Posterior vena cava (tissue), 2 donors: ENCODE measurements around the gene ARID5B. TPM values are rescaled to one million over a fixed set of nuclear protein-coding genes. Genes with fewer than 3 reads are reported as not detected.

Experiments used
- DNase-seq: peaks from one replicate; pipeline ENCODE4 v3.0.0-alpha.2; 2020; ENCODE audit warnings: low spot score
- intact Hi-C, 2 donors: fragments of 100-400 bp; cut with DNase I; formaldehyde crosslinking; loops; one replicate each; pipeline versions ENCODE4 v1.14.1 to v1.14.2; 2022 to 2023
- total RNA-seq, 2 donors: library from RNA; stranded (reverse); fragmentation: NEBNext Ultra II Directional; extraction: Animal tissue kit (Norgen Biotek cat#: 25700); gene quantifications; one replicate each; pipeline ENCODE4 v1.2.1, GENCODE V29; 2021
- donor health status: DM: yes; HTN: yes; CAD: no.
- donor health status: DM: yes; HTN: yes; CAD: no.

Gene ARID5B
- total RNA-seq, 2 donors from 2014 or later = 75.0 to 96.1 TPM

GRCh38 chr10:61995220-61995503, 93.7 kb downstream of the ARID5B start:
- intact Hi-C loops = no loop called here

GRCh38 chr10:61998937-61999336, 97.4 kb downstream of the ARID5B start:
- no peak for DNase-seq
- intact Hi-C loops = no loop called here

More at GRCh38 chr10:61995220-61995503, 93.7 kb downstream of the ARID5B start:
- DNase-seq = no peak

- intact Hi-C loops = no loop called here
- DNase-seq = no peak
These were observed 98.6 kb downstream of the ARID5B start for GRCh38 chr10:62000037-62000603.

GRCh38 chr10:62000726-62001125, 99.2 kb downstream of the ARID5B start:
- no peak for DNase-seq
- intact Hi-C loops = no loop called here

GRCh38 chr10:62001898-62002297, 100.4 kb downstream of the ARID5B start:
- DNase-seq = no peak
- intact Hi-C loops = no loop called here

GRCh38 chr10:62002753-62003152, 101.3 kb downstream of the ARID5B start:
- DNase-seq = no peak
- intact Hi-C loops = no loop called here

GRCh38 chr10:62004042-62004441, 102.5 kb downstream of the ARID5B start:
- intact Hi-C loops = no loop called here
- DNase-seq = no peak

- intact Hi-C loops = no loop called here
These were observed 103.8 kb downstream of the ARID5B start for GRCh38 chr10:62005281-62005680.

GRCh38 chr10:62005687-62006086, 104.2 kb downstream of the ARID5B start:
- DNase-seq = no peak
- intact Hi-C loops = loop anchor here in 1 of 2 donors (1.0 kb wide), 1 partner anchor 16 kb away; no protein-coding TSS in a partner anchor

More at GRCh38 chr10:62005281-62005680, 103.8 kb downstream of the ARID5B start:
- DNase-seq = no peak

GRCh38 chr10:62007145-62007544, 105.6 kb downstream of the ARID5B start:
- no peak for DNase-seq
- intact Hi-C loops = no loop called here

GRCh38 chr10:62008196-62008595, 106.7 kb downstream of the ARID5B start:
- no peak for DNase-seq
- intact Hi-C loops = no loop called here

- intact Hi-C loops = no loop called here
- DNase-seq = no peak
These were observed 107.4 kb downstream of the ARID5B start for GRCh38 chr10:62008946-62009345.

- intact Hi-C loops = no loop called here
- DNase-seq = no peak
These were observed 108.9 kb downstream of the ARID5B start for GRCh38 chr10:62010366-62010765.

- no peak for DNase-seq
- intact Hi-C loops = no loop called here
These were observed 110.1 kb downstream of the ARID5B start for GRCh38 chr10:62011558-62011957.

GRCh38 chr10:62012318-62012717, 110.8 kb downstream of the ARID5B start:
- intact Hi-C loops = no loop called here
- DNase-seq = no peak

- DNase-seq = no peak
- intact Hi-C loops = no loop called here
These were observed 113.0 kb downstream of the ARID5B start for GRCh38 chr10:62014510-62014909.

- DNase-seq = no peak
- intact Hi-C loops = no loop called here
These were observed 114.5 kb downstream of the ARID5B start for GRCh38 chr10:62015994-62016393.

GRCh38 chr10:62016623-62017490, 115.4 kb downstream of the ARID5B start:
- intact Hi-C loops = no loop called here
- DNase-seq = no peak

- intact Hi-C loops = no loop called here
- DNase-seq = no peak
These were observed 116.0 kb downstream of the ARID5B start for GRCh38 chr10:62017491-62017870.

GRCh38 chr10:62018131-62018911, 116.8 kb downstream of the ARID5B start:
- intact Hi-C loops = no loop called here
- DNase-seq = no peak
